Measurements from ENCODE around the gene CBY3. TPM values are rescaled to one million over a fixed set of nuclear protein-coding genes. Genes with fewer than 3 reads are reported as not detected.
A peak's percentile ranks its signal among the peaks of the same experiment; 100 is the strongest.

Gene CBY3
- total RNA-seq (2021; ENCODE audit: unreplicated experiment) (not detected), Bru-seq, nascent RNA (percentile 3 among the genes with signal in this experiment), BruChase-seq, experiment 1, labeled RNA remaining after a 6-hour chase (percentile 21 among the genes with signal in this experiment), BruChase-seq, experiment 2, labeled RNA remaining after a 2-hour chase (not detected)
- polyA plus RNA-seq (2012), result 0.15 TPM in 1 of 2 replicates, not detected in the other
- long read RNA-seq, result 0 reads

DNA sequence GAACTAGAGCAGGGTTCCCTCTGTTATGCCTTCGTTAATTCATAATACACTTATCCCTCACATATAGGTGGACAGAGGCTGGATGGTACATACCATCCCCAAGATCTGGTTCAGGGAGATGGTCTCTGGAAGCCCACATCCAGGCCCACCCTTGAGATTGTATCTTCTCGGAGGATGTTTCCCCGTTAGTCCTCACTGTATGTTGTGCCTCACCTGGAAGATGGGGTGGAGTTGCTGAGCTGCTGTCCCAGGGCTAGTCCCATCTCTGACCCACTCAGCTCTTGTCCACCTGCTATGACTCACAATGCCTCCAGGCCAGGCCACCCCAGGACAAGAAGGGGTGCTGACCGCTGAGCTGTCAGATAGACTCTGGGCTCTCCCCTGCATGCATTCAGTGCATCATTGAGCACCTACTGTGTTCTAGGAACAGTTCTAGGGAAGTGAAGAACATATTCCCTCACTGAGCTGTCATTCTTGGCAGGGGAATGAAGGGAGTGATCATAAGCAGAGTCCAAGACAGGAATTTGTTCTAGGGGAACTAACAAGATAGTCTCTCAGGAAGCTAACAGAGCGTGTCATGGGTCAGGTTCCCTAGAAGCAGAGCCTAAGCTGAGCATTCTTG, at the start of gene CBY3:
TSS of gene CBY3 (minus strand) at position 255 of the 622 bp plus-strand sequence. CDS start at position 139, 116 bp downstream.
- Histone ChIP-seq H4K20me1 (ENCODE audit: insufficient read depth) (no peaks in the 10 kb centered on the region), H3K9me3 (ENCODE audit: control insufficient read depth in 1 of 2, insufficient read depth in 1 of 2, low read depth in 1 of 2, low read length in 2 of 2) (no peaks in the 10 kb centered on the region), H3K9ac (ENCODE audit: low read length) (no peak within 1 kb of the TSS), H3K4me2 (ENCODE audit: low read length) (no peak within 1 kb of the TSS), H3K36me3 (ENCODE audit: control insufficient read depth in 1 of 2, insufficient read depth in 2 of 2, low read length in 2 of 2) (no peaks in the 10 kb centered on the region), H3K79me2 (ENCODE audit: insufficient read depth, low read length) (peaks cover 21% of the 10 kb centered on the region), H3K27me3 (ENCODE audit: insufficient read depth, low read length) (no peaks in the 10 kb centered on the region), H2AFZ (ENCODE audit: low read depth, low read length, poor library complexity, severe bottlenecking) (no peak within 1 kb of the TSS), H3K27ac (ENCODE audit: low read depth, low read length) (no peak within 1 kb of the TSS), H3K9me2 (ENCODE audit: insufficient read depth) (no peaks in the 10 kb centered on the region), H3K4me3 (replicated peaks in 1 of 2; ENCODE audit: low read depth in 1 of 2, low read length in 2 of 2) (no peak within 1 kb of the TSS), H3K4me1 (ENCODE audit: control insufficient read depth in 1 of 2, insufficient read depth in 2 of 2, low read length in 2 of 2) (peaks cover 12 to 18% of the 10 kb centered on the region in 2 experiments)
- no TSS peak for BruUV-seq (replicated peaks)
- ChIA-PET CTCF (interaction anchor here (0.8 to 1.1 kb wide), 2 partner anchors 12 kb away, joined by 3 to 4 read pairs; no protein-coding TSS in a partner anchor), RAD21 (ENCODE audit: low non-redundant PET in 1 of 2, low total read pairs in 2 of 2, uncharacterized antibody in 2 of 2, unreplicated experiment in 2 of 2) (no interaction called here), POLR2A (interaction anchor here (1.4 kb wide), 1 partner anchor 57 kb away, joined by 4 read pairs; the partner anchor contains the start of gene HNRNPH1)
- TF ChIP-seq SIN3A (IDR thresholded peaks at IDR 0.05; ENCODE audit: low read depth) (no peak), SP1 (IDR thresholded peaks at IDR 0.05; ENCODE audit: low read depth) (no peak), EZH2phosphoT487 (IDR thresholded peaks at IDR 0.05; ENCODE audit: borderline replicate concordance) (no peak), YY1 (IDR thresholded peaks at IDR 0.05; ENCODE audit: extremely low read depth, insufficient replicate concordance, low read depth, low read length) (no peak), EZH2 (IDR thresholded peaks at IDR 0.05) (no peak), ZFX (IDR thresholded peaks at IDR 0.05) (no peak)
- ATAC-seq (no peak), DNase-seq (ENCODE audit: low read depth, low spot score) (no peak)
- intact Hi-C loops (cut with micrococcal nuclease), result no loop called here

DNA sequence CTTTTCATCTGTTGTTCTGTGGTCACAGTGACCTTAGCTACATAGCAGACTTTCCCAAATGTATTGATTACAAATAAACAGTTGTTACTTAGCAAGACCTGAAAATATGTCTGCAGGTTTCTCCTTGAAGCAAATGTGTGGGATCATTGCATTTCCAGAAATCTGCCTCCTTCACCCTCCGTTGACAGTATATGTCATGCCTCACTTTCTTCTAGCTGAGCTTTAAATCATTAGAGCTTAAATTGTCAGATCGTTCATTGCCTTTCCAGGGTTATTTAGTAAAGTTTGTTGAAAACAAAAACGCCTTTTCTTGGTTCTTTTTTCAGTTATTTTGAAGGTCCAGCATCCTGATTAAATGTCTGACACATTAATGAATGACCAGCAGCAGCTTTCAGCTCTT, 49.5 kb upstream of the CBY3 start:
- Histone ChIP-seq H4K20me1 (ENCODE audit: insufficient read depth) (no peaks in the 10 kb centered on the region), H3K4me2 (ENCODE audit: low read length) (peak overlapping the region; percentile 83; the same call in 1 of the 2 replicates), H3K36me3 (ENCODE audit: control insufficient read depth in 1 of 2, insufficient read depth in 2 of 2, low read length in 2 of 2) (peaks cover 30 to 43% of the 10 kb centered on the region in 2 experiments; a peak in 3 of 4 replicates), H3K9me2 (ENCODE audit: insufficient read depth) (no peaks in the 10 kb centered on the region), H3K4me3 (replicated peaks in 1 of 2; ENCODE audit: low read depth in 1 of 2, low read length in 2 of 2) (no peak overlapping the region), H3K4me1 (ENCODE audit: control insufficient read depth in 1 of 2, insufficient read depth in 2 of 2, low read length in 2 of 2) (peaks cover 5 to 30% of the 10 kb centered on the region in 2 experiments), H3K27ac (ENCODE audit: low read depth, low read length) (peak overlapping the region; percentile 57; the same call in 1 of the 2 replicates), H3K9me3 (ENCODE audit: control insufficient read depth in 1 of 2, insufficient read depth in 1 of 2, low read depth in 1 of 2, low read length in 2 of 2) (no peaks in the 10 kb centered on the region), H3K27me3 (ENCODE audit: insufficient read depth, low read length) (no peaks in the 10 kb centered on the region), H2AFZ (ENCODE audit: low read depth, low read length, poor library complexity, severe bottlenecking) (no peak overlapping the region), H3K9ac (ENCODE audit: low read length) (no peak overlapping the region), H3K79me2 (ENCODE audit: insufficient read depth, low read length) (peaks cover 38% of the 10 kb centered on the region)
- ATAC-seq (no peak), DNase-seq (ENCODE audit: low read depth, low spot score) (no peak)
- TF ChIP-seq ELF1 (IDR thresholded peaks at IDR 0.05; ENCODE audit: borderline replicate concordance, low read depth), result no peak
- TF ChIP-seq, protein P1, sequence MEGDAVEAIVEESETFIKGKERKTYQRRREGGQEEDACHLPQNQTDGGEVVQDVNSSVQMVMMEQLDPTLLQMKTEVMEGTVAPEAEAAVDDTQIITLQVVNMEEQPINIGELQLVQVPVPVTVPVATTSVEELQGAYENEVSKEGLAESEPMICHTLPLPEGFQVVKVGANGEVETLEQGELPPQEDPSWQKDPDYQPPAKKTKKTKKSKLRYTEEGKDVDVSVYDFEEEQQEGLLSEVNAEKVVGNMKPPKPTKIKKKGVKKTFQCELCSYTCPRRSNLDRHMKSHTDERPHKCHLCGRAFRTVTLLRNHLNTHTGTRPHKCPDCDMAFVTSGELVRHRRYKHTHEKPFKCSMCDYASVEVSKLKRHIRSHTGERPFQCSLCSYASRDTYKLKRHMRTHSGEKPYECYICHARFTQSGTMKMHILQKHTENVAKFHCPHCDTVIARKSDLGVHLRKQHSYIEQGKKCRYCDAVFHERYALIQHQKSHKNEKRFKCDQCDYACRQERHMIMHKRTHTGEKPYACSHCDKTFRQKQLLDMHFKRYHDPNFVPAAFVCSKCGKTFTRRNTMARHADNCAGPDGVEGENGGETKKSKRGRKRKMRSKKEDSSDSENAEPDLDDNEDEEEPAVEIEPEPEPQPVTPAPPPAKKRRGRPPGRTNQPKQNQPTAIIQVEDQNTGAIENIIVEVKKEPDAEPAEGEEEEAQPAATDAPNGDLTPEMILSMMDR (IDR thresholded peaks at IDR 0.05 in 2 of 3, conservative IDR thresholded peaks at IDR 0.05 in 1 of 3; ENCODE audit: borderline replicate concordance in 1 of 3, insufficient read depth in 1 of 3, low read depth in 2 of 3, low read length in 2 of 3), result no peak
- TF ChIP-seq ZNF274 (IDR thresholded peaks at IDR 0.05; ENCODE audit: low read depth, low read length), result no peak
- TF ChIP-seq REST (IDR thresholded peaks at IDR 0.05; ENCODE audit: low read depth), result no peak
- no peak for TF ChIP-seq ATF3 (IDR thresholded peaks at IDR 0.05)
- no peak for TF ChIP-seq CBX3 (IDR thresholded peaks at IDR 0.05; ENCODE audit: low read depth)
- POLR2A ChIA-PET, result no interaction called here
- BruUV-seq (replicated peaks), result no TSS peak
- intact Hi-C loops (cut with micrococcal nuclease), result no loop called here
- RAD21 ChIA-PET (ENCODE audit: low non-redundant PET in 1 of 2, low total read pairs in 2 of 2, uncharacterized antibody in 2 of 2, unreplicated experiment in 2 of 2), result no interaction called here
- CTCF ChIA-PET, result no interaction called here

All from HCT116 (cell line).